ENCODE results near the gene CCDC57.

The CCDC57 gene

DNA sequence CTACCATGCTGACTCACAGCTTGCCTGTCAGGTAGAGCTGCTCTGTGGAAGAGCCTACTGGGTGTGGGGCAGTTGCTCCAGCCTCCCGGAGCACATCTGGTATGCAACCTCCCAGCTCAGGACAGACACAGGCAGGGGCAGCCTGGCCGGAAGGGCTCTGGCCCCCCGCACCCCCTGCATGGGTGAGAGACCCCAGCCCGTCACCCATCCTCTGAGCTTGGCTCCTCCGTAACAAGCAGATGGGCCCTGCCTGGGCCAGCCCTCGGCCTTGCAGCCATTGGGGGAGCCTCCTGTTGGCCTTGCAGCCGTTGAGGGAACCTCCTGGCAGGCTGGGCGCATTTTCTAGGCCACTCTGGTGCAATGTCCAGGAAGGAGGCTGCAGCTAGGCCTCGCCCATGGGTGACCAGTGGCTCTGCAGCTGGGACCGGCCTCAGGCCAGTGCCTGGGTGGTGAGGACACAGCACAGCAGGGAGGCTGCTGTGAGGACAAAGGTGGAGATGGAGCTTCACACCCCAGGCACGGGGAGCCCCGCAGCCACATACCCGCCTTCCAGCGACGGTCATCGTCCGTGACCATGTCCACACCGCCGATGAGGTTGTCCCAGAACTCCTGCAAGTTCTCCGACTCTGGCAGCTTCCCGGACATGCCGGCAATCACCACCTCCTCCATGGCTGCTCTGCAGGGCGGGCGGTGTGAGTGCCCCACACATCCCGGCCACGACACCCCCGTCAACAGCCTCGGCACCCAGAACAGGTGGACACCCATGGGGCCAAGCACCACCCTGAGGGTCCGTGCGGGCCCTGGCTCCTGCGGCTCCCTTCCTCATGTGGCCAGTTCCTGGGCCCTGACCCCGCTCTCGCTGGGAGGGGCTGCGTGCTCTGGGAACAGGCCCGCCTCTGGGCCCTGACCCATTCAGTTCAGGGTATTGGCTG is 116.6 kb downstream of the CCDC57 start:
- no peak overlapping the region for H3K27ac Mint-ChIP-seq
- no peaks in the 10 kb centered on the region for H3K9me3 Mint-ChIP-seq
- peak overlapping the region; percentile 68 for H3K4me3 Mint-ChIP-seq
- H3K4me1 Mint-ChIP-seq: peaks cover 22% of the 10 kb centered on the region
- DNase-seq (ENCODE audit: low spot score in 2 of 2) (no peak), ATAC-seq (no peak)
- peaks cover 68% of the 10 kb centered on the region for H3K36me3 Mint-ChIP-seq

DNA sequence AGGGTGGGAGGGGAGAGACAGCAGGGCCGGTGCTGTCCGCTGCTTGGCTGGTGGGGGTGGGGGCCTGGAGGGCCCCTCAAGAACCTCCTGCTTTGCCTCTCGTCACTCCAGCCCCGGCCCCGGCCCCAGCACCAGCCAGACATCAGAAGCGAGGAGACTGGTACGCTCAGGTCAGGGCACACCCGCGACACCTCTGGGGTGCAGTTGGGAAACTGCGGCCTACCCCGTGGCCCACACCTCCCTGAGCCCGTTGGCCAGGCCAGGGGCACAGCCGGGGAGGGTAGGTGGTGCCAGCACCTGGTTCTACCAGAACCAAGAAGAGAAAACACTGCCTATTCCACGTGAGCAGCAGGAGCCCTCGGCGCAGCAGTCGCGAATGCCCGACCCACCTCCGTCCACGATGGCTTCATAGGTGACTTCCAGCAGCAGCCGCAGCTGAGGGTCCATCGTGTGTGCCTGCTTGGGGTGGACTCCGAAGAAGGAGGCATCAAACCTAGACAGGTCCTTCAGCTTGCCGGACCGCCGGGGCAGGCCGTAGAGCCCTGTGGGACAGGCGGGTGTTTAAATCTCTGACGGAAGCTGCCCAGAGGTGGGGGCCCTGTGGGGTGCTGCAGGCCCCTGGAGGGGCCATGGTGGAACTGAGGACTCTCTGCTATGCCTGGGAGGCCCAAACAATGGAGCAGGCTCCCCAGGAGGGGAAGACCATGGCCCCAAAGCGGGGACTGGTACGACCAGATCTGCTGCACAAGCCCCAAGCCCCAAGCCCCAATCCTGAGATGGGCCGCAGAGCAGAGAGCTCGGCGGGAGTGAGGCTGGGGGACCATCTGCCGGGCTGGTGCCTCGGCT is 117.5 kb downstream of the CCDC57 start:
- no peak for DNase-seq (ENCODE audit: low spot score in 2 of 2)
- H3K4me1 Mint-ChIP-seq: peaks cover 22% of the 10 kb centered on the region
- no peak for ATAC-seq
- peak overlapping the region; percentile 68 for H3K4me3 Mint-ChIP-seq
- no peaks in the 10 kb centered on the region for H3K9me3 Mint-ChIP-seq
- H3K36me3 Mint-ChIP-seq: peaks cover 77% of the 10 kb centered on the region
- no peak overlapping the region for H3K27ac Mint-ChIP-seq

DNA sequence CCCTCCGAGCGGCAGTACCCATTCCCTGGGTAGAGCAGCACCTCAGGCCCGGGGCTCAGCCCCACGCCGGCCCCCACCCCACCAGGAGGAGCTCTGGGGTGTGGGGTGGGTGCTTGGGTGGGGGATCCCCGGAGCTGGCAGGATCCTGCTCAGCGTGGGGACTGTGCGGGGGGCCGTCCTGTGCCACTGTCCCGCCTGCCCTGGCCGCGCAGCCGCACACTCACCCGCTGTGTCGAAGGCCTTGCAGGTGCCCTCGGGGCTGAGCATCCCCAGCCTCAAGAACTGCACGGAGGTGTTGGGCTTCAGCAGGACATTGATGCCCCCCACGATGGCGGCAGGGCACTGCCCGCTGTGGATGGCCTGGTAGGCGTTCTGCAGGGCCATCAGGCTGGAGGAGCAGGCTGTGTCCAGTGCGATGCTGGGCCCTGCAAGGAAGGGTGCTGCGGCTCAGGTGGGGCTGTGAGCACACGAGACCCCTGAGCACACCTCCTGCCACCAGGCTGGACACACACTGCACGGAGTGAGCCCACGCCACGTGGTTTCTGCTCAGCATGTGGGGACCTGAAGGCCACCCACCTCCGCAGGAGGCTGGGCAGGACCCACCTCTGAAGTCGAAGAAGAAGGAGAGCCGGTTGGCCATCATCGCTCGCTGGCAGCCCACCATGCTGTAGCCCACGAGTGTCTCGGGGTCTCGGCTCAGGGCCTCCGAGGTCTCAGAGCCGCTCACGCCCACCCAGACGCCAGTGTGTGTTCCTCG is 119.5 kb downstream of the CCDC57 start:
- Mint-ChIP-seq H3K36me3 (peaks cover 89% of the 10 kb centered on the region), H3K4me3 (no peak overlapping the region), H3K27ac (no peak overlapping the region), H3K9me3 (no peaks in the 10 kb centered on the region), H3K4me1 (peaks cover 15% of the 10 kb centered on the region)
- ATAC-seq (no peak), DNase-seq (ENCODE audit: low spot score in 2 of 2) (no peak)

DNA sequence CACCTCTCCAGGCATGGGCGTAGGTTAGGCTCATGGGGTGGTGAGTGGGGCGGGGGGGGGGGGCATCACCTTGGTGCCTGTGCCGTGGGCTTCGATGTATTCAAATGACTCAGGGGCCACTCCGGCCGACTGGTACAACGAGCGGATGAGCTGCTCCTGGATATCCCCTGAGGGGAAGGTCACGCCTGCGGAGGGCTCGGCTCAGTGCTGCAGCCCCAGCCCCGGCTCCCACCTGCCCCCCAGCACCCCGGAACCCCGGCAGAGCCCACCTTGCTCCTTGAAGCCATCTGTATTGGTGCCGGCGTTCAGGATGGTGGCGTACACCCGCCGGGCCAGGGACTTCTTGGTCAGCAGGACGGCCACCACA is 120.0 kb downstream of the CCDC57 start:
- Mint-ChIP-seq H3K4me3 (no peak overlapping the region), H3K9me3 (no peaks in the 10 kb centered on the region), H3K36me3 (peaks cover 95% of the 10 kb centered on the region), H3K27ac (no peak overlapping the region), H3K4me1 (peaks cover 15% of the 10 kb centered on the region)
- ATAC-seq (no peak), DNase-seq (ENCODE audit: low spot score in 2 of 2) (no peak)

DNA sequence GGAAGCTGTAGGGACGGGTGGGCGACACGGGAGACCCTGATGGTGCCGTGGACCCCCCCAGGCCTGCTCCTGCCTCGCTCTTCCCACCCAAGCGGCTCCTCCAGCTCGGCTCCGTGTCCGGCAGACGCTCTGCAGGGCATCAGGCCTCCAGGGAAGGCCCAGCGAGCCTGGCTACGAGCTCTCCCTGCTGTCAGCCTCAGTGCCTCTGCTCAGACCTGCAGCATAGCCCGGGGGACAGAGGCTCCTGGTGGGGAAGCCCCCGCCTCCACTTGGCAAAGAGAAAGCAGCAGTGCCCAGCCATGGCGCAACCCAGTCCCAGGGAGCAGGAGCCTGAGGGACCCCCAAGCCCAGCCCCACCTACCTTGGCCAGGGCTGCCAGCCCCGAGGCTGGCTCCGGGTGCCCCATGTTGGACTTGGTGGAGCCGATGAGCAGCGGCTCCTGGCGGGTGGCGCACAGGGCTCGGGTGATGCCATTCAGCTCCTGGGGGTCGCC is 120.5 kb downstream of the CCDC57 start:
- Mint-ChIP-seq H3K4me1 (peaks cover 15% of the 10 kb centered on the region), H3K36me3 (peaks cover 96% of the 10 kb centered on the region)

DNA sequence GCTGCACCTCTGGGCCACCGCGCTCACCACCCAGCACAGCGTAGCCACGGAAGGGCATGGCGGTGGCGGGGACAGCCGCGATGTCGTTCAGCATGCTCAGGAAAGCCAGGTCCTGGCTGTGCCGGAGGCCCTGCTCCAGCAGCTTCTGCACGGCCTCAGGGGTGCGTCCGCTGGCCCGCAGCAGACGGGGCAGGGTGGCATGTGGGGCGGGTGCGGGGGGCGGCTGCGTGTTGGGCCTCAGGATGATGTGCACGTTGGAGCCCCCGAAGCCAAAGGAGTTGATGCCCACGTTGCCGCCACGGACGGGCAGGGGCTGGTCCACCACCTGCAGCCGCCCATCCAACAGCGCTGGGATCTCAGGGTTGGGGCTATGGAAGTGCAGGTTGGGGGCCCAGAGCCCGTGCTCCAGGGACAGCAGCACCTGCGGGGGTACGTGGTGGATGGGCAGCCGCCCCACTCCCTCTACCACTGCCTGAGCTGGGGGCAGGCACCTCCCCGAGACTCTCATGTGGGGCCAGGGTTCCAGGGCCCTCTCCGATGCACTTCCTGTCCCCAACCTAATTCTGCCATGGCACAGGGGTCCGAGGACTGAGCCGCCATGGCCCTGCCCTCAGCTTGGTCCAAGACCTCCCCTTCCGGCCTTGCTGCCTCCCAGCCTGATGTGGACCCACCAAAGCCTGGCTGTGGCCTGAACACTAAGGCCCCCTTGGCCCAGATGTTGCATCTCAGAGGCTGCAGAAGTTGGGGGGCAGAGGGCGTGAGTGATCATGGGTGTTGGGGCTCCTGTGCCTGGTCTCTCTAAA is 121.2 kb downstream of the CCDC57 start:
- no peak for ATAC-seq
- H3K27ac Mint-ChIP-seq: no peak overlapping the region

More for the DNA sequence above, 120.5 kb downstream of the CCDC57 start:
- Mint-ChIP-seq H3K4me3 (no peak overlapping the region), H3K9me3 (no peaks in the 10 kb centered on the region), H3K27ac (no peak overlapping the region)
- DNase-seq (ENCODE audit: low spot score in 2 of 2) (no peak), ATAC-seq (no peak)

DNA sequence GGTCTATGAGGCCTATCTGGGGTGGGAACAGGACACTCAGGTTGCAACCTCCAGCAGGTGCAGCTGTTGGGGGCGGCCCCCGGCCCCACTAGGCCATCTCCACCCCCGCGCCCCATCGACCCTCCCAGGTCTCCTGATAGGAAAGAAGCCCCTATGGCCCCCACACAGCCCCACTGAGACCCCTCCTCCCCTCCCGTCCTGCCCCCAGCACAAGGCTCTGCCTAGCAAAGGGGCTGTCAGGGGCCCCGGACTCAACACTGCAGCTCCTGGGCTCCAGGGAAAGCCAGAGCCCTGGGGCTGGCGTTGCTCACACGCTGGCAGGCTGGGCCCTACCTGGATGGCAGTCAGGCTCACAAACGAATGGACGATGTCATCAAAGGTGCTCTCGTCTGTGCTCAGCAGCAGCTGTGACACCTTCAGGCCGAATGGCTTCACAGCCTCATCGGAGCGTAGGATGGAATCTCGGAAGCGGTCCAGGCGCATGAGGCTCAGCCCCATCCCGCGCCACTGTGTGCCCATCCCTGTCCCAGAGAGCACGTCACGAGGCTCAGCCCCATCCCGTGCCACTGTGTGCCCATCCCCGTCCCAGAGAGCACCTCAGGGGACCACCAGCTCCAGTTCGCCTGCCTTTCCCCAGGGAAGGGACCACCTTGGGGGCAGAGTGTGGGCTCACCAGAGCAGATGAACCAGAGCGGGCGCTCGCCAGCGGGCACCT is 121.9 kb downstream of the CCDC57 start:
- Mint-ChIP-seq H3K9me3 (no peaks in the 10 kb centered on the region), H3K27ac (no peak overlapping the region), H3K36me3 (peaks cover 96% of the 10 kb centered on the region), H3K4me1 (peaks cover 5% of the 10 kb centered on the region), H3K4me3 (no peak overlapping the region)
- DNase-seq (ENCODE audit: low spot score in 2 of 2) (no peak), ATAC-seq (no peak)

More for the DNA sequence above, 121.2 kb downstream of the CCDC57 start:
- Mint-ChIP-seq H3K4me1 (peaks cover 12% of the 10 kb centered on the region), H3K36me3 (peaks cover 96% of the 10 kb centered on the region), H3K9me3 (no peaks in the 10 kb centered on the region), H3K4me3 (no peak overlapping the region)
- no peak for DNase-seq (ENCODE audit: low spot score in 2 of 2)

DNA sequence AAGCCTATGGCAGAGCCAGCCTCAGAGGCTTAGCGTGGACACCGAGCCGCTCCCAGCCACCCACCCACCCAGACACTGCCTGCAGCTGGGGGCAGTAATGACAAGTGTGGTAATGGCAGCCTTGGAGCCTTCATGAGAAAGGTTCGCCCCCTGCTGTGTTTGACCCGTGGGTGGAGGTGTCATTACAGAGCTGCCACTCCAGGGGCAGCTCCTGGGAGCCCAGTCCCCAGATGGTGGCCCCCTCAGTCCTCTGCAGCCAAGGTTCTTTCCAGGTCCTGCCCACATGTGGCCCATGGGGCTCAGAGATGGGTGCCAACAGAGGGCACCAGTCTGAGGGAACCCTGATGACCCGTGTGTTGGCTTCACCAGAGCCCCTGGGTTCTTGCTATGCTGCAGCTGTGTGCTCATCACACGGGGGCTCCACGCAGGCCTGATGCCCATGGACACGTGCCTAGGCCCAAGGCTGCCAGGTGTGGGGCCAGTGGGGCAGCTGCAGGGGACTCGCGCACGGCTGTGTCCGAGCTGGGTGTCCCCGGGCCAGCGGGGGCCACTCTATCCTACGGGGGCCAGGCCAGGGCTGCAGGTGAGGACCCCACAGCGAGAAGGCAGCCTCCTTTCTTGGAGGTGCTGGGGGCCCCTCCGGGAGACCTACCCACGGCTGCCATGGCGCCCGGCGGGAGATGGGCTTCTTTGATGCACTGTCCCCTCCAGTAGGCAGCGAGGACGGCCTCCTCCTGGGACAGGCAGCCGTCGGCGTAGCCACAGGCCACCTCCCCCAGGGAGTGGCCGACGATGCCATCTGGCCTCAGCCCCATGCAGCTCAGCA is 122.7 kb downstream of the CCDC57 start:
- Mint-ChIP-seq H3K27ac (no peak overlapping the region), H3K9me3 (no peaks in the 10 kb centered on the region), H3K4me1 (peaks cover 5% of the 10 kb centered on the region), H3K4me3 (no peak overlapping the region), H3K36me3 (peaks cover 92% of the 10 kb centered on the region)
- DNase-seq (ENCODE audit: low spot score in 2 of 2) (no peak), ATAC-seq (no peak)

DNA sequence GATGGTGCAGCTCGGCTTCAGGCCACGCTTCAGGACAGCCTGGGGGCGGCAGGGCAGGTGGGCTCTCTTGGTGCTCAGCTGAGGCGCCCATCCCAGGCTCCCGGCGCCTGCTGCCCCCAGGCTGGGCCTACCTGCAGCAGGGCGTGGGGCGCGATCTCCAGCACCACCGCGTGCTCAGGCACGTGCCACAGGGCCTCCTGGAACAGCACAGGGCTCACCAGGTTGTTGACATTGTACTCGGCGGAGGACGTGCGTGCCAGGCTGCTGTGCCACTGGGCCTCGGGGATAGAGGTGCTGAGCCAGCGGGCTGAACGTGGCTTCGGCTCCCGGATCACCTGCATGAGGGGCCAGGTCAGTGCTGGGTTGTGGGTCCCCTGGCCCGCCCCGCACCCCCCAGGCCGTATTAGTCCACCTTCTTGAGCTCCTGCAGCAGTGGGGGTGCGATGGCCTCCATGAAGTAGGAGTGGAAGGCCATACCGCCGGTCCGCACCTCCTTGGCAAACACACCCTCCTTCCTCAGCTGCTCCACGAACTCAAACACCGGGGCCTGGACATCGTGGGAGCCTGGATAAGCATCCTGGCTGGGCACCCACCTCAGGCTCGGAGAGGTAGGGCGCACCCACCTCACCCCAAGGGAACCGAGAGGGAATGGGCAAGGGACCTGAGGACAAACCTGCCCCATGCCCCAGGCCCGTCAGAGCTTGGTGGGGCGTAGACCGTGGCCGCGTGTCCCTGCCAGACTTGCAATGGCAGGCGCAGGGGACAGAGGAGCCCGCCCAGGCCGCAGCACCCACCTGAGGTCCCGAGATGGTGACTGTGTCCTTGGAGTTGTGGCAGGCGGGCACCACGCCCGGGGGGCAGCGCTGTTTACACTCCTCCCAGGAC is 123.6 kb downstream of the CCDC57 start:
- Mint-ChIP-seq H3K9me3 (no peaks in the 10 kb centered on the region), H3K27ac (no peak overlapping the region), H3K4me1 (peaks cover 5% of the 10 kb centered on the region), H3K4me3 (no peak overlapping the region), H3K36me3 (peaks cover 92% of the 10 kb centered on the region)
- DNase-seq (ENCODE audit: low spot score in 2 of 2) (no peak), ATAC-seq (no peak)

DNA sequence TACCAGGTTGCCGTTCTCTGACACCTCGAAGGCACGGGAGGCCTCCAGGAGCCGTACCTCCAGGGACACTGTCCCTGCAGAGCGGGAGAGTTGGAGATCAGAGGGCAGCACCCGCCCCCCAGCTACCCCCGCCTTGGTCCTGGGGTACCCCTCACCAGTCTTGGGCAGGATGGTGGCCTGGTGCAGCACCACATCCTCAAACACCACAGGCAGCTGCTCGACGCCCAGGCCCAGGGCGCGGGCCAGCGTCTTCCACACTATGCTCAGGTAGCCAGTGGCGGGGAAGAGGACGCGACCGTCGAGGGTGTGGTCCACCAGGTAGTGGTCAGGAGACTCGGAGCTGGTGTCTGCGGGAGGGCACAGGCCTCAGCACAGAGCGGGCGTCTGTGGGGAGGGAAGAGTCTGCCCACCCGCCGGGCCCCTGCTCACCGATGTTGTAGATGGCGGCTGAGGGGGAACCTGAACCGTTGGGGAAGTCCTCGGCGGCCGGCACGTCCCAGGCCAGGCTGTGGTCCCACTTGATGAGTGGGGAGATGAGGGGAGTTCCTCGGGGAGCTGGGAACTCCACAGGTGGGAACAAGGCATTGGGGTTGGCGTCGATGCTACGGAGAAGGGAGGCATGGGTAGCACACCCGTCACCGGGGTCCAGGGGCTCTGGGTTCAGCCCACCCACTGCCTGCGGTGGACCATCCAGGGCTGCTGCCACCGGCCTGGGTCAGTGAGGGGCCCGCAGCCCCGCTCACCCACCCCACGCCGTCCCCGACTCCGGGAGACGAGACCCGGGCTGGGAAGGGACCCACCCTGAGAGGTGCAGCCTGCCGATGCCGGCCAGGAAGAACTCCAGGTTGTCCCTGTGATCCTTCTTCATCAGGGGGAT is 124.4 kb downstream of the CCDC57 start:
- ATAC-seq: no peak
- Mint-ChIP-seq H3K27ac (no peak overlapping the region), H3K9me3 (no peaks in the 10 kb centered on the region), H3K4me1 (peaks cover 1% of the 10 kb centered on the region), H3K4me3 (no peak overlapping the region), H3K36me3 (peaks cover 92% of the 10 kb centered on the region)
- DNase-seq (ENCODE audit: low spot score in 2 of 2): no peak

DNA sequence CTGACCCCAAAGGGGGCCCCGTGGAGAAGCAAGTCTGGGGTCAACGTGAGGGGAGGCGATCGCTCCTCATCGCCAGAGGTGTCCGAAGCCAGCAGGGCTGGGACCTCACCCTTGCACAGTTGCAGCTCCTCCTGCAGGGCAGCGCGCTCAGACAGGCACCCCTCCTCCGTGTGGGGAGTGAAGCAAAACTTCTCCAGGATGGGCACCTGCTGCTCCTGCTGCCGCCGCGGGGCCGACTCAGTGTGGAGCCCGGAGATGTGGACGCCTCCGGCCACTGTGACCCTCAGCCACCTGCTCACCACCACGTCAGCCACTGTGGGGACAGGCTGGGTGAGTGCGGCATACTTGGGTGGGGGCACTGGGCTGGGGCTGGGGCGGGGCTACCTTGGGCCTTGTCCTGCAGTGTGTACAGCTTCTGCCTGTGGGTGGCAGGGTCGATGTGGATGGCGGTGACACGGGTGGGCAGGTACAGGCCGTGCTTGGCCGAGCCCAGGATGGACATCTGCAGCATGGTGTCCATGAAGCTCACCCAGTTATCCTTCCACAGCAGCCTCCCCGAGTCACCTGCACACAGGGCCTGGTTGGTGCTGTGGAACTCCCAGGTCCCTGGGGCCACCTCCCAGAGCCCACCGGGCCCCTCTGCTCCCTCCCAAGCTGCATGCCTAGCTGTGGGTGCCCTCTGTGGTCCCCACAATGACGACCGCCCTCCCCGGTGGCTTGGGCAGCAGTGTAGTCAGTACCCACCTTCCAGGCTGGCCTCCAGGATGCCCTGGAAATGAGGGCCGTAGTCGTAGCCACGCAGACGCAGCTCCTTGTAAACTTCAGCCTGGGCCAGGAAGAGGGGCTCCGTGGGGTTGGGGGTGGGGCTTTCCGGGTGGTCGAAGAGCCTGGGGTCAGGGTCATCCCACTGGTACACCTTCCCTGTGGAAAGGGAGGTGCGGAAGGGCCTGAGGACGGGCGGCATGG is 125.4 kb downstream of the CCDC57 start:
- H3K9me3 Mint-ChIP-seq: no peaks in the 10 kb centered on the region
- H3K4me1 Mint-ChIP-seq: no peaks in the 10 kb centered on the region
- no peak overlapping the region for H3K4me3 Mint-ChIP-seq
- peaks cover 92% of the 10 kb centered on the region for H3K36me3 Mint-ChIP-seq
- no peak for ATAC-seq
- H3K27ac Mint-ChIP-seq: no peak overlapping the region
- no peak for DNase-seq (ENCODE audit: low spot score in 2 of 2)
